Transverse colon (tissue), 4 donors: ENCODE data around the gene CAPSL. TPM values are rescaled to one million over a fixed set of nuclear protein-coding genes. Genes with fewer than 3 reads are reported as not detected.

Source experiments
- DNase-seq: peaks from one replicate; pipeline ENCODE4 v3.0.0-alpha.2; 2019
- H3K27ac ChIP-seq, 4 donors: fragments of 200-600 bp; sonication (generic); 2 replicates each; pipeline ENCODE4 v1.5.1; 2016 to 2018; ENCODE audit warnings: inconsistent platforms in 4 of 4
- H3K27me3 ChIP-seq: fragments of 200-600 bp; sonication (generic); 2 replicates; pipeline ENCODE4 v1.5.1; 2017; ENCODE audit warnings: inconsistent platforms
- H3K36me3 ChIP-seq, 4 donors: fragments of 200-600 bp; sonication (generic); 2 replicates each; pipeline ENCODE4 v1.5.1; 2017 to 2019; ENCODE audit warnings: inconsistent platforms in 4 of 4
- H3K4me1 ChIP-seq, 4 donors: fragments of 200-600 bp; sonication (generic); 2 replicates each; pipeline ENCODE4 v1.5.1; 2017 to 2020; ENCODE audit warnings: inconsistent platforms in 4 of 4
- H3K4me3 ChIP-seq, 4 donors: fragments of 200-600 bp; sonication (generic); 1 replicate in 1 of 4; 2 replicates in 3 of 4; pipeline versions ENCODE4 v1.5.1 to v1.6.1; 2017 to 2019; ENCODE audit warnings: inconsistent platforms in 4 of 4
- H3K9me3 ChIP-seq, 2 donors: fragments of 200-600 bp; sonication (generic); 2 replicates each; pipeline ENCODE4 v1.5.1; 2017 to 2019; ENCODE audit warnings: inconsistent platforms in 2 of 2
- CTCF ChIP-seq, 5 experiments: fragments of 200-600 bp in 3 of 5; fragments of 450-650 bp in 2 of 5; sonication (generic) in 3 of 5; IDR thresholded peaks; 1 replicate in 2 of 5; 2 replicates in 3 of 5; pipeline ENCODE4 v1.5.1; 2016 to 2017; ENCODE audit warnings: antibody characterized with exemption in 5 of 5, inconsistent platforms in 3 of 5, mild to moderate bottlenecking in 2 of 5, moderate library complexity in 1 of 5
- WGBS, 2 donors: methylation state at CpG; one replicate each; pipeline ENCODE4 v1.1.5; 2018; ENCODE audit warnings: low coverage in 1 of 2; 5-methylcytosine and 5-hydroxymethylcytosine counted together
- in situ Hi-C, 4 donors: fragments of 200-750 bp; cut with MboI; loops; one replicate each; pipeline versions ENCODE4 v1.15.0 to v1.15.1; 2017; ENCODE audit warnings: low sequenced_read_pairs in 3 of 4, low pct_ligation_motif_present in 1 of 4, low pct_unique_long_range_greater_than_20kb in 1 of 4
- intact Hi-C: fragments of 100-400 bp; cut with DNase I; formaldehyde crosslinking; loops from one replicate; pipeline ENCODE4 v1.15.1; 2023; ENCODE audit warnings: low total_unique reads
- small RNA-seq, 4 donors: library from RNA; depleted of rRNA; stranded (forward); fragments of <200 nt; gene quantifications; one replicate each; pipeline ENCODE3, GENCODE V24; 2016
- total RNA-seq, 4 donors: library from RNA; depleted of rRNA; stranded (reverse); fragments of >200 nt; gene quantifications; one replicate each; pipeline ENCODE4 v1.1.0, GENCODE V29; 2016

CAPSL gene
- total RNA-seq, 4 donors from 2014 or later: not detected

- in situ Hi-C loops: no loop called here
- Histone ChIP-seq H3K27me3 (no peaks in the 10 kb centered on the region), H3K4me1 (peaks cover 0 to 10% (median 1%) of the 10 kb centered on the region in 4 donors), H3K4me3 (no peak overlapping the region), H3K36me3 (no peaks in the 10 kb centered on the region), H3K9me3 (no peaks in the 10 kb centered on the region), H3K27ac (peak overlapping the region; percentile 16 to 64 (median 38))
- 64 to 65% methylated on average over 1 of the region's 1 CpG for WGBS, 2 donors
- intact Hi-C loops: no loop called here
- no peak for TF ChIP-seq CTCF (IDR thresholded peaks at IDR 0.05)
- no peak for DNase-seq
Measured at GRCh38 chr5:35855187-35855586, 83.2 kb downstream of the CAPSL start.

Small RNA genes within 50 kb of the gene (small RNA-seq; reads per million reads assigned to genes)
- gene AC112204.1: 0 reads per million in 4 donors

Other genes starting within 250 kb of the CAPSL start
- 10 to 100 TPM in 2 of 4 donors, 1 to 10 TPM in 2; 3.2 to 54.8 (median 17.9) TPM for gene IL7R, start 81.7 kb downstream of the CAPSL start, total RNA-seq
- gene UGT3A1, start 52.8 kb upstream of the CAPSL start, total RNA-seq: not detected
- gene UGT3A2, start 128.3 kb upstream of the CAPSL start, total RNA-seq: under 1 TPM in 1 of 4 donors, not detected in 3; 0.48 TPM
- gene LMBRD2, start 213.3 kb upstream of the CAPSL start, total RNA-seq: 10 to 100 TPM in 2 of 4 donors, 1 to 10 TPM in 2; 5.8 to 18.3 (median 11.3) TPM
- gene SKP2, start 213.5 kb upstream of the CAPSL start, total RNA-seq: 10 to 100 TPM in 2 of 4 donors, 1 to 10 TPM in 2; 1.1 to 12.4 (median 8.6) TPM